HG02884 (cell line): Measurements from ENCODE around the gene KDM2A.

ENCODE experiments used
- ATAC-seq: cut with Tn5 transposase; IDR thresholded peaks from one replicate; pipeline ENCODE4 v1.9.1; 2021; ENCODE audit warnings: mild to moderate bottlenecking, moderate library complexity; ENCODE audit not compliant: unreplicated experiment

Gene KDM2A

DNA sequence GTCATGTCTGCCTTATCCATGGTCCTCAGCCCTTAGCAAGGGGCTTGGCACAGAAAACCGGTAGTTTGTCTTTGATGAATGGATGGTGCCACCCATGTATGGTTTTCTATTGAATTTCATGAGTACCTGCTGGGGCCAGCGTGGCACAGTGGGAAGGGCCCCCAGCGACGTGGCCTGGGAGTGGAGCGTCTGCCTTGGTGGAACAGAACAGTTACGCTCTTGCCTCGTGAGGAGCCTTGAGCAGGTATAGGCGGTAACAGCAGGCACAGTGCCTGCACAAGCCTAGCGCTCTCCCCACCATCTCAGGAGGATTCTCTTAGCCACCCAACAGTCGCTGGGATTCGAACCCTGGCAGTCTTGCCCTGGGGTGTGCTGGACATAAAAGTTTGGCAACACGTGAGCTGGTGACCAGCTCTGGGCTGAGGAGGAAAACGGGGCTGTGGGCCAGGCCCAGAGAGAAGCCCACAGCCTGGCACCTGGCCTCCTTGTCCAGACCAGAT lies 181.2 kb downstream of the KDM2A start:
- no peak for ATAC-seq

DNA sequence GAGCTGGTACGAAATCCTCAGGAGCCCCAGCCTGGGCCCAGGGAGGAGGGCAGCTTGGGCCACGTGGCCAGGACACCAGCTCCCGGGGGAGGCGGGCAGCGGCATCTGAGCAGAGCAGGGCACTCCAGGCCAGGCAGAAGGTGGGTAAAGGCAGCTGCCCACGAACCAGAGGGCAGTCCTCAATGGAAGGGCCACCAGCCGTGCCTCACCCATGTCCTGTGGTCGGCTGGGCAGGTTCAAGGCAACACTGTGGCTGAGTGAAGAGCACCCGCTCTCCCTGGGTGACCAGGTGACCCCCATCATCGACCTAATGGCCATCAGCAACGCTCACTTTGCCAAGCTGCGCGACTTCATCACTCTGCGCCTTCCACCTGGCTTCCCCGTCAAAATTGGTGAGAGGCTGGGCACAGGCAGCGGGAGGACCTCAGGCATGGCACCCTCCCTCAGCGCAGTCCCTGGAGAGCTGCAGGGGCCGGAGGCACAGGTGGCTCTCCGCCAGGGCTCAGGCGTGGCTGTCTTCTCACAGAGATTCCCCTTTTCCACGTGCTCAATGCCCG lies 181.8 kb downstream of the KDM2A start:
- ATAC-seq = no peak

DNA sequence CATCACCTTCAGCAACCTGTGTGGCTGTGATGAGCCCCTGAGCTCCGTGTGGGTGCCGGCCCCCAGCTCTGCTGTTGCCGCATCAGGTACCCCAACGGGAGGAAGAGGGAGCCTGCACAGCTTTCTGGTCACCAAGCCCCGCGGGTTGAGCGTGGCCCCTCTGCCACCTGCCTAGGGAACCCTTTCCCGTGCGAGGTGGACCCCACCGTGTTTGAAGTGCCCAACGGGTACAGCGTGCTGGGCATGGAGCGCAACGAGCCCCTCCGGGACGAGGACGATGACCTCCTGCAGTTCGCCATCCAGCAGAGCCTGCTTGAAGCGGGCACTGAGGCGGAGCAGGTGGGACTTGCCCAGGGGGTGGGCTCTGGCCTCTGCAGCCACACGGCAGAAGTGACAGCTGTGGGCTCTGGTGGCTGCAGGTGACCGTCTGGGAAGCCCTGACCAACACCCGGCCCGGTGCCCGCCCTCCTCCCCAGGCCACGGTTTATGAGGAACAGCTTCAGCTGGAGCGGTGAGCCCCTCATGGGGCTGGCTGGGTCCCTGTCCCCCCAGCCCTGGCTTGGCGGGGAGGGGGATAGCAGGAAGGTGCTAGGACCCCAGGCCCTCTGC lies 182.4 kb downstream of the KDM2A start:
- no peak for ATAC-seq

DNA sequence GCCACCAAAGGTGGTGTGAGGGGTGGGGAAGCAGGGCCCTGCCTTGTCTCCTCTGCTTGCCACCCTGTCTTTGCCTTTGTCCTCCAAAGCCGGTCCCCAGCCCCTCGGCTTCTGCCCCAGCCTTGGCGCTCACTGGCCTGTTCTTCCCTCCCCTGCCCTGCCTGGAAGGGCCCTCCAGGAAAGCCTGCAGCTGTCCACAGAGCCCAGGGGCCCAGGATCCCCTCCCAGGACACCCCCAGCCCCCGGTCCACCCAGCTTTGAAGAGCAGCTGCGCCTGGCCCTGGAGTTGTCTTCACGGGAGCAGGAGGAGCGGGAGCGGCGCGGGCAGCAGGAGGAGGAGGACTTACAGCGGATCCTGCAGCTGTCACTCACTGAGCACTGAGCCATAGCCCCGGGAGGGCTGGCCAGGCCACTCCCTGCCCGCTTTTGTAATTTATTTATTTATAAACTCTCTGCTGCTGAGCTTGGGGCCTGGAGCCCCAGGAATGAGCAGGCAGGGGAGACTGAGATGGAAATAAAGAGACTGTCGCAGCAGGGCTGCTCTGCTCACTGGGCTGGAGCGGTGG lies 183.0 kb downstream of the KDM2A start:
- ATAC-seq = no peak

DNA sequence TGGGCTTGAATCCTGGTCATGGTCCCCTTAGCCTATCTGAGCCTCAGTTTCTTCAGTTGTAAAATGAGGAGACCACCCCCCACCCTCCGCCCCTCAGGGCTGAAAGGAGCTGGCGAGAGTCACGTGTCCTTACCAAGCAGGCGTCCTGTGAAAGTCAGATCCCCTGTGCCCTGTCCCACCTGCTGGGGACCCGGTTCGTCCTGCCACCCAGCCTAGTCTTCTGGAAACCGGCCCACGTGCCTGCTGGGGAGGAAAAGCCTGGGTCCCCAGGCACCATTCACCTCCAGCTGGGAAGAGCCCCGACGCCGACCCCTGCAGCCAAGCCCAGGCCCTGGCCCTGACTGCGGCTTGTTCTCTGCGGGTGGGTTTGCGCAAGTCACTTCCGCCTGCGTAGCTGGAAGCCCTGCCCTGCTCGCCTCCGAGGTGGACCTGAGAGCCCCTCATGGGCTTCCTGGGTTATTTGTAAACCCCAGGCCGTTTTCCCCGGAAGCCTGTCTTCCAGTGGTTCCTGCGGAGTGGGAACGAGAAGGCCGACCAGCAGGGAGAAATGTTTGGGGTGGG lies 183.6 kb downstream of the KDM2A start:
- no peak for ATAC-seq

DNA sequence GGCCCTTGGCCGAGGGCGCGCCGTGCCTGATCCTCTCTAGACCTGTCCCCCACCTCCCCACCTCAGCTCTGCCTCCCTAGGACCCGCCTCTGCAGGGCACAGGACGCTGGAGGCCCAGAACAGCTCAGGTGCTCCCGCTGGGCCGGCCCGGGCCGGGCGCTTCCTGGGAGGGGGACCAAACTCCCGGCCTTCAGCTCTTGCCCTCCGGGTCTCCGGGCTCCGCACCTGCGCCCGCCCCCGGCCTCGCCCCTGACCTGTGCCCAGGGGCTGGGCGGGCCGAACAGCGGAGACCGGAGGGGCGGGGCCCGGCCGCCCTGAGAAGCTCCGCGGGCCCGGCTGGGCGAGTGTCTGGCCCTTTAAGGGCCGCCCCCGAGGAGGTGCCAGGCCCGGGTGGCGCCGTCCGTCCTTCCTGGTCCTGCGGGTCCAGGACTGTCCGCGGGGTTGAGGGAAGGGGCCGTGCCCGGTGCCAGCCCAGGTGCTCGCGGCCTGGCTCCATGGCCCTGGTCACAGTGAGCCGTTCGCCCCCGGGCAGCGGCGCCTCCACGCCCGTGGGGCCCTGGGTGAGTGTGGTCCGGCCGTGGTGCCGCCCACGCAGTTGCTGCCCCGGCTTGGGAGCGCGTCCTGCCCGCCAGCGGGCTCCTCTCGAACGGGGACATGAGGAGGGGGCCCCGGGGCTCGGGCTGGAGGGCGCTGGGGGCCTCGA lies 184.2 kb downstream of the KDM2A start, which contains the start of gene SSH3:
SSH3 (plus strand) TSS at position 399 of the 703 bp plus-strand sequence; CDS start at position 495, 96 bp downstream.
- no peak for ATAC-seq

DNA sequence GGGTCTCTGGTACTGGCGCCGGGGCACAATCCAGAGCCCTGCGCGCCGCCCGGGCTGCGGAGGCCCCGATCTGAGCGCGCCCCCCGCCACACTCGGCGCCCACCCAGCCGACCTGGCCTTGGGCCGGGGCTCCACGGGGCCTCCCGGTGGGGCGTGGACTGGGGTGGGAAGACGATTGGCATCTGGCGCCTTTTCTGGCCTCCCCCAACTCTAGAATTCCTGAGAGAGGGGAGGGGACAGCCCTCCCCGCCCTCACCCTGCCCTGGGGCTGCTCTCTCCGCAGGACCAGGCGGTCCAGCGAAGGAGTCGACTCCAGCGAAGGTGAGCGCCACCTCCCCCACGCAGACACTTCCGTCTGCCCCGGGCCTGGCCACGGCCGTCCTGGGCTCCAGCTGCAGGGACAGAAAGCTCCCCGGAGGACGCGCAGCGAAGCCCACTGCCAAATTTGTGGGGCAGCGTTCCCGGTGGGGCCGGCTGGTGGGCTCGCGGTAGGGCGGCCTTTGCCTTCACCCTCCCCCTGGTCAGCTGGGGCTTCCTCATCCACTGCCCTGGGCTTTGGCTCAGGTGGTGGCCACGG lies 184.9 kb downstream of the KDM2A start:
- ATAC-seq = no peak

DNA sequence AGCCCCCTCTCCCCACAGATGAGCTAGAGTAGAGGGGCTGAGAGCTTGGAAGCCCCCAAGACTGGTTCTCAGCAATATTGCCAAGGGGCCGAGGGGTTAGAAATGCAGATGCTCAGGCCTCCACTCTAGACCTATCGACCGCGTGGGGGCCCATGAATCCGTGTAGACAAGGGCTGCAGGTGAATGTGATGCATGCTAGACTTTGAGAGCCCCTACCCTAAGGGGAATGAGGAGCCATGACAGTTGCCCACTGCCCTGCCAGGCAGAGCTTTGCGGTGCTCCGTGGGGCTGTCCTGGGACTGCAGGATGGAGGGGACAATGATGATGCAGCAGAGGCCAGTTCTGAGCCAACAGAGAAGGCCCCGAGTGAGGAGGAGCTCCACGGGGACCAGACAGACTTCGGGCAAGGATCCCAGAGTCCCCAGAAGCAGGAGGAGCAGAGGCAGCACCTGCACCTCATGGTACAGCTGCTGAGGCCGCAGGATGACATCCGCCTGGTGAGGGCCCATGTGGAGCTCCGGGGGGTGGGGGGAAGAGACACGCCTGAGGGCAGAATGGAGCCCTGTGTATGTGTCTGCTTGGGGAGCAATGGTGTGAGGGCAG lies 185.5 kb downstream of the KDM2A start:
- no peak for ATAC-seq

DNA sequence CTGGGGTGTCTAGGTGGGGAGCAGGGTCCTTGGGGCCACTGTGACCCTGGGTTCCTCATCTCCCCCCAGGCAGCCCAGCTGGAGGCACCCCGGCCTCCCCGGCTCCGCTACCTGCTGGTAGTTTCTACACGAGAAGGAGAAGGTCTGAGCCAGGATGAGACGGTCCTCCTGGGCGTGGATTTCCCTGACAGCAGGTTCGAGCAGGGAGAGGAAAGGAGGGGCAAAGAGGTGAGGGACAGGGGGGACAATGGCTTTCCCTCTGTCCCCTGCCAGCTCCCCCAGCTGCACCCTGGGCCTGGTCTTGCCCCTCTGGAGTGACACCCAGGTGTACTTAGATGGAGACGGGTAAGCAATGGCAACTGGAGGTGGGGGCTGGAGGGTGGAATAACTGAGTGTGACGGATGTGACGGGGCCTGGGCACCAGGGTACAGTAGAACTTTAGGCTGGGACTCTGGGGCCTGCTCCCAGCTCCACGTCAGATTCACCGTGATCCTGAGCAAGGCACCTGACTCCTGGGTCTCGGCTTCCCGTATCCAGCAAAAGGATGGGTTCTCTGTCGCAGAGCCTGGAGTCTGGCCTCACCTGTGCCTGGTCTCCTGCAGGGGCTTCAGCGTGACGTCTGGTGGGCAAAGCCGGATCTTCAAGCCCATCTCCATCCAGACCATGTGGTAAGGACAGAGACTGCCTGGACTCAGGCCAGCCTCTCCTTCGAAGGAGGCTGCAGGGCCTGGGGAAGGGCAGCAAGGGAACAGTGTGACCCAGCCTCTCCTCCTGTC lies 187.9 kb downstream of the KDM2A start:
- no peak for ATAC-seq

DNA sequence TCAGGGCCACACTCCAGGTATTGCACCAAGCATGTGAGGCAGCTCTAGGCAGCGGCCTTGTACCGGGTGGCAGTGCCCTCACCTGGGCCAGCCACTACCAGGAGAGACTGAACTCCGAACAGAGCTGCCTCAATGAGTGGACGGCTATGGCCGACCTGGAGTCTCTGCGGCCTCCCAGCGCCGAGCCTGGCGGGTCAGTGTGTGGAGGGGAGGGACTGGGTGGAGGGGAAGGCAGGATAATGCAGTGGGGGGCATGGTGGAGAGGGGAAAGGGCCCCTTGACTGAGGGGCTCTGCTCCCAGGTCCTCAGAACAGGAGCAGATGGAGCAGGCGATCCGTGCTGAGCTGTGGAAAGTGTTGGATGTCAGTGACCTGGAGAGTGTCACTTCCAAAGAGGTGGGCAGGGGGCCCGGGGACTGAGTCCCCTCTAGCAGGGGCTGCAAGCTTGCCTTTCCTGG lies 188.5 kb downstream of the KDM2A start:
- no peak for ATAC-seq
